HG03060 (cell line): ENCODE data around the gene MGAT4C.
"Not testable (repeated sequence)": the region's sequence is repeated elsewhere in the genome, so short reads cannot be mapped to it uniquely, and the experiment has no call there.

Source experiments
- ATAC-seq: cut with Tn5 transposase; IDR thresholded peaks from one replicate; pipeline ENCODE4 v1.9.1; 2021; ENCODE audit warnings: low read depth, moderate number of reproducible peaks; ENCODE audit not compliant: unreplicated experiment

MGAT4C gene

DNA sequence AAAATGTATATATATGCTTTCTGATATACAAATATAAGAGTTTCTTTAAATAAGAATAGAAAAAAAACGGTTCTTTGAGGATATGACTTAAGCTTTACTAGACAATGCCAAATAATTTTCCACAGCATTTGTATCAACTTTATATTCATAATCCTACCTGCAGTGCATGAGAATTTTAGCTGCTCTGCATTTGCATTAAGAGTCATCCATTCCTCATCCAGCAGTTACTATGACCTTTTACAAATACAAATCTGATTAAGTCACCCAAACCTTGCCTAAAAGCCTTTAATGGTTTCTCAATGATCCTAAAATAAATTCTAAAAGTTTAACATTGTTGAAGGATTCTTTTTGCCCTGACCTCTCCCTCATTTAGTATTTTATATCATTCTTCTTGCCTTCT, 116.5 kb downstream of the MGAT4C start:
- no peak for ATAC-seq

DNA sequence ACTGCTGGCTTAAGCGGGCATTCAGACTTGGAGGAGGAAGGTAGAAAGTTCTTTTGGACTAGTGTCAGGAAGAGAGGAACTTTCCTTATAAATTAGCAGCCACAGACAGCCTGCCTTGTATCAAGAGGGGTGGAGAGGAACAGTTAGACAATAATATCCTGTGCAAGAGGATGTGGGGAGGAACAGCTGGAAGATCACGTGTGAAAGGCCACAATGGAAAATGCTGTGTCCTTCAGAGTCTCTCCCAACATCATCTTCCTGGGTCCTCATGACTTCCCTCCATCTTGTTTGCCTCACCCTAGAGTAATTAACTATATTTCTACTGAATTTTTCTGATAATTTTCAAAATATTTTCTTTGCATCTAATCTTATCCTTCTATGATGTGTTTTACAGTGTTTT, 117.4 kb downstream of the MGAT4C start:
- no peak for ATAC-seq

DNA sequence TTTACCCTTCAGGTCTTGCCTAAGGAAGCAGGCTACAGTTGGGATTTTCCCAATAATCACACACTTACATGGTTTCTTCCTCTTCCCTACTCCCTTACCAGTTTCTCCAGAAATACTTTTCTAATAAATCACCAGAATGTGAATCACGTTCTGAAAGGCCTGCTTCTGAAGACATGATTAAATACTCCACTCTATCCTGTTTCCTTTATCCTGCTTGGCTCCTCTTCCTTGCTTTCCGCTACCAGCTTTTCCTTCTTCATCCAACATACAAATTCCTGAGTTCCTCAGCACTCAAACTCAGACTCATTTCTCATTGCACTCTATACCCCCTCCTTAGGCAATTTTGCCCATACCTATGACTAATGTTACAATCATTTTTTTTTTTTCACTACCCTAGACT, 118.3 kb downstream of the MGAT4C start:
- ATAC-seq, result no peak

DNA sequence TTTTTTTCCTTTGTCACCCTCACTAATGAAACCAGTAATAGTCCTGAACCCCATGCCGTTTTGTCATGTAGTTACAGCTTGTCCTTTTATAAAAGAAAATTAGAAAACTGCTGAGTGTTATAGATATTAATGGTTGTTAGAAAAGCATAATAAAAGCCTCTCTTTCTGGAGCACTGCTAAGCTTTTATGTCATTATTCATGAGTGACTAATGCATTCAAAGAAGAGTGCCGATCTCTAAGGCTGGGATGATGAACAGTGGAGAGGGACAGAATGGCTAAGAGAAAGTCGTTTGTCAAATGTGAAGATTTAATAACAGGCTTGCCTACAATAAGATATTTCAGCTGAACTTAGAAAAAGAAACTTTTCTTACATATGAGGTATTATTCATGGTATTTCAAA, 121.6 kb downstream of the MGAT4C start:
- no peak for ATAC-seq

DNA sequence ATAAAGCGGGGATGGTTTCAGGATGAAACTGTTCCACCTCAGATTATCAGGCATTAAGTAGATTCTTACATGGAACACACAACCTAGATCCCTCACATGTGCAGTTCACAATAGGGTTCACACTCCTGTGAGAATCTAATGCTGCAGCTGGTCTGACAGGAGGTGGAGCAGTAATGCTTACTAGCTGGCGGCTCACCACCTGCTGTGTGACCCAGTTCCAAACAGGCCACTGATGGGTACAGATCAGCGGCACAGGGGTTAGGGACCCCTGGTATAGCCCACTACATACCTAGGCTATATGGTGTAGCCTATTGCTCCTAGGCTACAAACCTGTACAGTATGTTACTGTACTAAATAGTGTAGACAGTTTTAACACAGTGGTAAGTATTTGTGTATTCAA, 129.3 kb downstream of the MGAT4C start:
- not testable (repeated sequence) for ATAC-seq

DNA sequence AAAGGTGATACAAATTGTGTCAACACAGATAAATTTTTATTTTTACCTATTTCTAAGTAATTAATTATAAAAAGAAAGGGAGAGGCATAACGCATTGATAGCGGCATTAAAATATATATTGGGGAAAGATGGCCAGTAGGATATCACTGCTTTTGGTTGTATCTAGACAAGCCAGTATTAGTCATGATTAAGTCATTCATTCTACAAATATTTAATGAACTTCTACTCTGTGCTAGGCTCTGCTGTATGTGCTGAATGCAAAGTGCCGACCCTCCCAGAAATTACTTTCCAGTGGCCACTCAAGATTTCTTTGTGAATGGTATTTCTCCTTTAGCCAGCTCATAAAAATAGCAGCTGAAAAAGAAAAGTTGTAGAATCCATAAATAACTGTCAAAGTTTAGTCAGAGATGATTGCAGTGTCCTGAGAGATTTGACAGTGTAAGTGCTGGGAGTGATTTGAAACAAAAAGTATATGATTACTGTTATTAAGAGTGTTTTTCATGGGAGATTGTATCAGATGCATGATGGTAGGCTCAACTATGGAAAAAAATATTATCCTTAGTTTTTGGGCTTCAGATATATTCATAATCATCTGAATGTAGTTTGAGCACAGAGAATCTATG, 133.2 kb downstream of the MGAT4C start:
- no peak for ATAC-seq

DNA sequence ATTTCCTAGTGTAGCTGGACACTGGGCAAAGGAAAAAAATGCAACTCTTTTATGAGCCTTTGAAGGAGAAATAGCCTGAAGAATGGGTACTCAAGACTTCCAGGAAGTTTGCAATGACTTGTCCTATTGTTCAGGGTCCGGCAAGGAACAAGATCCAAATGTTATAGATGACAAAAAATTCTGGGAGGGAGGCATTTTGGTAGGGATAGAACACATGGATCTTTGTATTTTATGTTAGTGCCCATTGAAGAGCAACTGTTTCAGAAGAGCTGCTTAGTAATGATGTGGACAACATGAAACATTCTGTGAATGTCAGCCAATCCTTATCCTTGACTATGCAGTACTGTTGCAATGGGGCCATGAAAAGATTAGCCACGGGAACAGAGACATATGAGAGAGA, 138.0 kb downstream of the MGAT4C start:
- ATAC-seq, result no peak

DNA sequence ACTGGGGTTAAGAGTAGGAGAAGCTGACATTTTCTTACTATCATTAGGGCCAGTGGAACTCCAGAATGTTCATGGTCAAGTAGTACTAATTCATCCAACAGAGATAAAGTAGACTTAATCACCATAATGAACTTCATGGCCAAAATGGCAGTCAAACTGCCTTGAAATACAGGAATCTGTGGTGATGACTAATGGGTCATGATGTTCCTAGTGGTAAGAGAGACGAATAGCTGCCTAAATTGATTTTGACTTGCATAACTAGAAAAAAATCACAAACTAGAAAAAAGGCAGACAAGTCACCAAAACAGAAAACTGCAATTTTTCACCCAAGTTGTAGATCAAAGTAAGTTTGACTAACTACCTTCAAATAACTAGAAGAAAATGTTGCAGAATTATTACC, 138.5 kb downstream of the MGAT4C start:
- ATAC-seq, result no peak

DNA sequence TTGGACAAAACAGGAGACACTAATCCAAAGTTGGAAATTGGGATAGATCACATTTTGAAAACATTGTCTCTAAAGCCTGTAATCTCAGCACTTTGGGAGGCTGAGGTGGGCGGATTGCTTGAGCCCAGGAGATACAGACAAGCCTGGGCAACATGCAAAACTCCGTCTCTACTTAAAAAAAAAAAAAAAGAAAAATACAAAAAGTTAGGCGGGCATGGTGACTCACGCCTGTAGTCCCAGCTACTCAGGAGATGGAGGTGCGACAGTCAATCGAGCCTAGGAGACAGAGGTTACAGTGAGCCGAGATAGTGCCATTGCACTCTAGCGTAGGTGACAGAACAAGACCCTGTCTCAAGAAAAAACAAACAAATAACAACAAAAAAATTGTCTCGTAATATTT, 152.1 kb downstream of the MGAT4C start:
- no peak for ATAC-seq

DNA sequence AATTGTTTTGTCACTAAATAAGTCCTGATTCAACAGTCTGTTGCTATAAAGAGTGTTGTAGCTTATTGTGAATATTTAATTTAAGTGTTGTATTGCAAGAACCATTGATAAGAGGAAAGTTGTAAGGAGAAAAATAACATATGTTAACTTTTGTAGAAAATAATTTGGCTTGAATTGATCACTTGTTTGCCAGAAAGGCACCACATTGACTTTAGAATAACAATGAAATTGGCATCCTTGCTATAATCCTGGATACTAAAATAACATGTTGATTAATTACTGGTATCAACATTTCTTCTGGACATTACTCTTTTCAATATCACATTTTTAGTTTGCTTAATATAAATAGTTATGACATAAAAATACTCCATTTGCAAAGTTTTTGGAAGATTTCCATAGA, 159.0 kb downstream of the MGAT4C start:
- no peak for ATAC-seq

DNA sequence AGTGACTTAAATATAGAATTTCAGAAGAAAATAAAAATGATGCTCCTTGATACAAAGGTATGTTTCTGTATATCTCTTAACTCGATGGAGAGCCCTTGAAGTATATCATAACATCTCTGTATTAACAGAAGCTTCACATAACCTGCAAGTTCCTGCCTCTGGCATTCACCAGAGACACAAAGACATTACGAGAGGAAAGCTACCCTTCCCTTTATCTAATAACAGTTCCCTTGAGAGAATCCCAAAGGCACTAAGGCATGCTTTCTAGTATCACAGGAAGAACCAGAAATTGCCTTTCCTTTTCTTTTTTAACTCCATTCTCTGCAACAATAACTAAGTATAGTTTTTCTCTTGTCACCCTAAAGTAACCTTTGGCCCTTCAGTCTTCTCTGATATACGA, 164.5 kb downstream of the MGAT4C start:
- no peak for ATAC-seq

DNA sequence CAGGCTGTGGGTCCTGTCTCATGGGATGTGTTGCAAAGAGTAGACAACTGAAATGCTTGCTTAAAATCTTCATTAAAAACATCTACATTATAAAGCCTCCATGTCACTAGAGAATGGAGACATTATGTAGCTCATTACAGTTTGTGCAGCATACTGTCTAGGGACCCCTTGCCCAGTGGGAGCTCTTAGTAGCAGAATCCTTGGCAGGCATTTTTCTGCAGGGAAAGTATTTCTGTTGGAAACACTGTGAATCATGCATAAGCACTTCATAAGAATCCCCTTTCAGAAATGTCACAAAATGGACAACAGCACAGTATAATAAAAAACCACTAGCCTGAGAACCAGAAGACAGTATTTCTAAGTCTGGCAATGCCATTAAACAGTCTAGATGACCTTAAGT, 174.3 kb downstream of the MGAT4C start:
- no peak for ATAC-seq

DNA sequence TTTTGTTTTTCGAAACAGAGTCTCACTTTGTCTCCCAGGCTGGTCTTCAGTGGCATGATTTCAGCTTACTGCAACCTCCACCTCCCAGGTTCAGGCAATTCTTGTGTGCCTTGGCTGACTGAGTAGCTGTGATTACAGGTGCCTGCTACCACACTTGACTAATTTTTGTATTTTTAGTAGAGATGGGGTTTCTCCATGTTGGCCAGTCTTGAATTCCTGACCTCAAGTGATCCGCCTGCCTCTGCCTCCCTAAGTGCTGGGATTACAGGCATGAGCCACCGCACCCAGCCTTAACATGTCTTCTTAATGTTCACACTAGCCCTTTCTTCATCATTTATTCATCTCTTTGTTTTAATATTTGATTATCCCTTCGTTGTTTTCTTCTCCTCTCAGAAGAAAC, 197.1 kb downstream of the MGAT4C start:
- not testable (repeated sequence) for ATAC-seq

DNA sequence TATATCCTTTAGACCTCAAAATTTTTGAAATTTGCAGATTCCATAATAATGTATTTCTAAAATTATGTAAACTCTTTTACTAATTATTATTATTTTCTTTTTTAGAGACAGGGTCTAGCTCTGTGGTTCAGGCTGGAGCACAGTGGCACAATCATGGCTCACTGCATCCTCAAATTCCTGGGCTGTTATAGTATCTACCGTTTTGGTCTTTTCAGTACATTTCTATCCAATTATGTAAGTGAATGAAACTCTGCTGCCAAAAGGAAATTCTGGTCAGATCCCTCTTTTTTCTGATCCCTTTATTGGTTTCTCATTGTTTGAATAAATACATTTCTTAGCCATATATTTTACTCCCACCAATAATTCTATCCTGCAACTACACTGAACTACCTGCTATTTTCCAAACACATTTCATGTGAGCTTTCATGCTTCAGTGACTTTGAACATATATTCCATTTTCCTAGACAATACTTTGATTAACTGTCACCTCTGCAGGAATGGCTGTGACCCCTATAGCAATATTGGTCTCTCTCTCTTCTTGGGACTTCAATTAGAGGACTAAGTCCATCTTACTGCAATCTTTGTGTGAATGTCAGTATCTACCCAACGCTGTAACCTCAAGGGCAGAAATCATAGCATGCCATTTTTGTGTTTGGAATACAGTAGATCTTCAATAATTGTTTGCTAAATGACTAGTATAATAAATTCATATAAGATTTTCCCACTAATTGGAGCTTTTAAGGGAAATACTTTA, 198.9 kb downstream of the MGAT4C start:
- ATAC-seq, result no peak

DNA sequence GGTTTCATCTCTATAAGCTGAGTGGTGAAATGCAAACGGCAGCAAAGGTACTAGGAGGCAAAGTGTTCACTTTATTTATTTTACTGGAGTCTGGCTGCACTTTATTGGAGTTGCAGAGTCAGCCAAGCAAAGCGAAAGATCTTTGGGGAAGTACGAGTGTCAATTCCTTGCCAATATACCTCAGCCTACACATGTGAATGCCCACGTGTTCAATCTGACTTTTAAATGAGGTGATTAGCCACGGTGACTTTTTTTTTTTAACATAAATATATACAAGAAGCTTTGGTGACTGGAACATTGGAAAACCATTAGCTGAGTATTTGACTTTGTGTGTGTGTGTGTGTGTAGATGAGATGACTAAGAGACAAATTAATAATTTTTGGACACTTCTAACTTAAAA, 203.3 kb downstream of the MGAT4C start:
- ATAC-seq, result no peak

DNA sequence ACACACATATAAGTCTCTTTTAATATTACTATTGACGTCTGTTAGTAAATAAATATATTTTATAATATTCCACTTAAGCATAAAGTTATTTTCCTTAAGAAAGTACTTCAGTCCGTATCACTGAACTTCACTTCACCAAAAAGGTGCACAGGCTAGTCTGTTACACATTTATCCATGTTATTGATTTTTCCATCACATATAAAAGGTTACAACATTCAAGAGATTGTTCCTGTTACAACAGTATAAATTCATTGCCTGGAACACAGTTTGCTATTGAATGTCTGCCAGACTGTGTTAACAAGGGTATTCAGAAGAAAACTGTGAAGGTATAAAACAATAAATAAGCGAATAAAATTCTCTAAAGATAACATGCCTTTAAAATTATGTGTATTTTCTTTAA, 206.2 kb downstream of the MGAT4C start:
- ATAC-seq, result no peak

DNA sequence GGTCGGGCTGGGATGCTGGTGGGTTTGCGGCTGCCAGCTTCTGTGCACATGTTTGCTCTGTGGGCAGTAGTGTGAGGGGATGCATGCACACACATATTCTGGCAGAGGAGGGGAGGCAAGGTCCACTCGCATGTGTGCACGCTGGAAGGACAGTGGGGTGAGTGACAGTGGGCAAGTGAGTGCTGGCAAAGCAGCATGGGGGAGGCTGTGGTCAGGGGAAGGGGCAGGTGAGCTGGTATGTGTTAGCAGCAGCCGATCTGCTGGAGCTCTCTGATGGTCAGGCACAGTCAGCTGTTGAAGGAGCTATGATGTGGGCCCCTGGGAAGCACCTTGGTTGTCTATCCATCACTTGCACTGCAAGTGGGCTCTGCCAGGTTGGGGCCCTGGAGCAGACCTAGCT, 211.8 kb downstream of the MGAT4C start:
- no peak for ATAC-seq

DNA sequence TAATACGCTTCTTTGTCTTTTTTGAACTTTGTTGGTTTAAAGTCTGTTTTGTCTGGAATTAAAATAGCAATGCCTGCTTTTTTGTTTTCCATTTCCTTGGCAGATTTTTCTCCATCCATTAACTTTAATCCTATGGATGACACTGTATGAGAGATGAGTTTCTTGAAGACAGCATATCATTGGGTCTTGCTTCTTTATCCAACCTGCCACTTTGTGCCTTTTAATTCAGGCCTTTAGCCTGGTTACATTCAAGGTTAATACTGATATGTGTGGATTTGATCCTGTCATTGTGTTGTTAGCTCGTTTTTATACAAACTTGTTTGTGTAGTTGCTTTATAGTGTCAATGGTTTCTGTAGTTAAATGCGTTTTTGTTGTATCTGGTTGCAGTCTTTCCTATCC, 214.1 kb downstream of the MGAT4C start:
- ATAC-seq, result no peak

DNA sequence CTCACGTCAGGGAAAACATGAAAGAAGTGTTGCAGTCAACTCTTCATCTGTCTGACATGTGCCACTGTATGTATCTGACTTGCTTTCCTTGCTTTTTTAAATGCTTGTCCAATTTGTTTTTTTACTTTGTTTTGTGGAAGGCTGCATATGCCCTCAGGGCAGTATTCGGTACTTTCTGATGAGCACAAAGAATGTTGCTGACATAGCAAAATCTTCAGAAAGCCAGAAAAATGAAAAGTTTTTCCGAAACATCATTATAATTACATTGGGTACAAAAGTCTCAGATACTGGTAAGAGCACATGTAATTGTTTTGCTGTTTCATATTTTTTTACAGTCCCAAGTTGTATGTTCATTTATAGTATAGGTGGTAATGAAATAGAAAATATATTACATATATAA, 237.8 kb downstream of the MGAT4C start:
- no peak for ATAC-seq

DNA sequence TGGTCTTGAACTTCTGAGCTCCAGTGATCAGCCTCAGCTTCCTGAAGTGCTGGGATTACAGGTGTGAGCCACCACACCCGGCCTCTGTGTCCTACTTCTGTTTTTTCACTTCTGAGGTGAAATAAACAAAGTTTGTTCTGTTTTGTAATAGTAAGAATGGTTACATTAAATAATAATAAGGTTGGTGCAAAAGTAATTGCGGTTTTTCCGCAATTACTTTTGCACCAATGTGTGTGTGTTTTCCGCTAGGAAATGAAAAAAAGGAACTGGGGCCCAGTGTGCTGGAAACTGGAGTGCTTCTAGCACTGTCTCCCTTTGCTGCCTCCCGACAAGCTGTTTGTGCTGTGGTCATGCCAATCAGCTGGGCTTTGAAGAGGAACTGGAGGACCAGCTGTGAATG, 241.2 kb downstream of the MGAT4C start:
- no peak for ATAC-seq

DNA sequence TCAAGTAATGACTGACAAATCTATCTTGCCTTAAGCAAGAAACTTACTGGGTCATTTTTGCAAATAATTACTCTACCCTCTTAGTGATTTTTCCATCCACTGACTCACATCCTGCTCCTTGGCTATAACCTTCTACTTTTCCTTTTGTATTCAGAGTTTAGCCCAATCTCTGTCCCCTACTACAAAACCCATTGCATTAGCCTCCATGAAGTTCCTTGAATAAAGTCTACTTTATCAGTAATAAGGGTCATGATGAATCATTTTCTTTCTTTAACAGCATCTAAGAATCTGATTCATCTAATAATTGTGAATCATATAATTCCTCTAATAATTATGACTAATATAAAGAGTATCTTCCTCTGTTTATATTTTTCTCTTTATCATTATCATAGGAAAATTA, 249.5 kb downstream of the MGAT4C start:
- ATAC-seq, result no peak

DNA sequence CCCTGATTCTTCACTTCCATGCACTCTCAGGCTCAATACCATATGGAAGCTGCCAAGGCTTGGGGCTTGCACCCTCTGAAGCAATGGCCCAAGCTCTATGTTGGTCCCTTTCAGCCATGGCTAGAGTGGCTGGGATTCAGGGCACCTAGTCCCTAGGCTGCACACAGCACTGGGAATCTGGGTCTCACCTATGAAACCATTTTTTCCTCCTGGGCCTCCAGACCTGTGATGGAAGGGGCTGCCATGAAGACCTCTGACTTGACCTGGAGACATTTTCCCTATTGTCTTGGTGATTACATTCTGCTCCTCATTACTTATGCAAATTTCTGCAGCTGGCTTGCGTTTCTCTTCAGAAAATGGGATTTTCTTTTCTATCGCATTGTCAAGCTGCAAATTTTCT, 258.1 kb downstream of the MGAT4C start:
- ATAC-seq, result no peak

DNA sequence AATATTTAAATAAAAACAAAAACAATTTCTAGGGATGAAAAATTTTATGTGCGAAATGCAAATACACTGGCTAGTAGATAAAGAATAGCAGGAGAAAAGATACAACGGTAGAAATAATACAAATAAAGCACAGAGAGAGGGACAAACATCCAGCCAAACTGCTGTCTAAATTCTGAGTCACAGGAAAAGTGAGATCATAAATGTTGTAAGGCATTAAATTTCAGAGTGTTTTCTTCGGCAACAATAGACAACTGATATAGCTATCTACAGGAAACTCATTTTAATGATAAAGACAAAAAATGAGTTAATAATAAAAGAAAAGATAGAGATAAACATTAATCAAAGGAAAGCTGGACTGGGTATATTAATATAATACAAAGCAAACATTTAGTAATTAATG, 259.9 kb downstream of the MGAT4C start:
- ATAC-seq, result no peak
